VCaP (cell line): ENCODE data around the gene PLCB2.
A peak's percentile ranks its signal among the peaks of the same experiment; 100 is the strongest.

Experiments used
- H3K27ac ChIP-seq: fragments of 450-650 bp; 2 replicates; pipeline ENCODE4 v1.5.1; 2017
- CTCF ChIP-seq: fragments of 450-650 bp; conservative IDR thresholded peaks from 2 replicates; pipeline ENCODE4 v1.5.1; 2017; ENCODE audit warnings: mild to moderate bottlenecking, moderate library complexity

The PLCB2 gene

GRCh38 chr15:40328751-40329150 is 21.0 kb upstream of the PLCB2 start:
- no peak for TF ChIP-seq CTCF
- no peak overlapping the region for H3K27ac ChIP-seq

- TF ChIP-seq CTCF, result no peak
- H3K27ac ChIP-seq, result no peak overlapping the region
Measured at GRCh38 chr15:40328176-40328575, 20.4 kb upstream of the PLCB2 start.

GRCh38 chr15:40327457-40327856 is 19.7 kb upstream of the PLCB2 start:
- H3K27ac ChIP-seq, result no peak overlapping the region

GRCh38 chr15:40325700-40326099 is 18.0 kb upstream of the PLCB2 start:
- H3K27ac ChIP-seq, result no peak overlapping the region; the same call in 1 of the 2 replicates
- TF ChIP-seq CTCF, result no peak

More at GRCh38 chr15:40327457-40327856, 19.7 kb upstream of the PLCB2 start:
- no peak for TF ChIP-seq CTCF

- TF ChIP-seq CTCF, result no peak
- peak overlapping the region; percentile 80; the same call in 1 of the 2 replicates for H3K27ac ChIP-seq
Measured at GRCh38 chr15:40325188-40325587, 17.5 kb upstream of the PLCB2 start.

- no peak for TF ChIP-seq CTCF
- peak overlapping the region; percentile 80 for H3K27ac ChIP-seq
Measured at GRCh38 chr15:40323953-40324937, 16.5 kb upstream of the PLCB2 start.

GRCh38 chr15:40323239-40323952 is 15.7 kb upstream of the PLCB2 start, which contains the start of gene INAFM2:
Gene INAFM2, plus strand, starts transcription at chr15:40323692. Its CDS starts 364 bp downstream, at chr15:40324056.
- TF ChIP-seq CTCF, result peak; percentile 54
- H3K27ac ChIP-seq, result peak within 1 kb of the TSS; percentile 80
